ENCODE results near the gene PTH. TPM values are rescaled to one million over a fixed set of nuclear protein-coding genes. Genes with fewer than 3 reads are reported as not detected.

PTH gene
- polyA plus RNA-seq, 1 donor = not detected

DNA sequence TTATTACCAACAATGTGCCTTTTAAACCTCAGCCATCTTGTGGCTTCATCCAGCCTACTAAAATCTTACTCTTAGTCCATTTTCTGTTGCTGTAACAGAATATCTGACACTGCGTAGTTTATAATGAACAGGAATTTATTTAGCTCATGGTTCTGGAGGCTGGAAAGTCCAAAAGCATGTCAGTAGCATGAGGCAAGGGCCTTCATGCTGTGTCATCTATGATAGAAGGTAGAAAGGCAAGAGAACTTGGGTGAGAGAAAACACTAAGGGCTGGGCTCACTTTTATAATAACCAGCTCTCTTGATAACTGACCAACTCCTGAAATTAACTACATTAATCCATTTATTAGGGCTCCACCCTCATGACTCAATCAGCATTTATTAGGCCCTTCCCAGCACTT is 46.3 kb downstream of the PTH start:
- no peak for DNase-seq (ENCODE audit: low read depth)

DNA sequence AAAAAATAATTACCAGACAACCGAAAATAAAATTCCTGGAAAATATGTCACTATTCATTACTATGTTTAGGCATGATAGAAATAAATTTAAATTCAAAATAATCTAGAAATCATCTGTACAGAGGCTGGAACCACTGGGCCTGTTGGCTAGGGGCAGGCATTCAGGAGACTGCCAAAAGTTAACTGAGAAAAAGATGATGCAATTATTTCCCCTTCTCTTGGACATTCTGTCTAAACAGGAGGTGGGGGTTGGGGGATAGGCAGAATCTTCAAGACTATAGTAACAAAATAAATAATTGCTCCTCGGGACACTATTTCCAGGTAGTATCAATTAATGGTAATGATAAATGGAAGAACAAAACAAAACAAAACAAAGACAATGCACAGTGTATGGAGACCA is 46.9 kb downstream of the PTH start:
- peak; percentile 41 for DNase-seq (ENCODE audit: low read depth)

DNA sequence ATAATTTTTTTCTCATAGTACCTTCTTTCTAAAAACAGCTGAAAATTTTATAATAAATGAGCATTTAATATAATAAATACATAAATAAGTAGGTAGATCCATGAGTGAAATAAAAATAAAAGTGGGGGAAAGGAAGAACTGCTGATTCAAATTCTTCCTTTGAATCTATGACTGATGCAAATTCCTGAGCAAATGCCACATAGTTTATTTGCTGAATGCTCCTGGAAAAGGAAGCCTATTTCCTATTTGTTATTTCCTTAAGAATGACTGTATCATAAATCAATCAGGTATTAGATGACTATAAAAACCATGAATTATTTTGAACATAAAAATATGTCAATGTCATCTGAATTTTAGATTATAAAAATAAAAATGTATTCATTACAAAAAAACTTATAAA is 49.4 kb downstream of the PTH start:
- no peak for DNase-seq (ENCODE audit: low read depth)

DNA sequence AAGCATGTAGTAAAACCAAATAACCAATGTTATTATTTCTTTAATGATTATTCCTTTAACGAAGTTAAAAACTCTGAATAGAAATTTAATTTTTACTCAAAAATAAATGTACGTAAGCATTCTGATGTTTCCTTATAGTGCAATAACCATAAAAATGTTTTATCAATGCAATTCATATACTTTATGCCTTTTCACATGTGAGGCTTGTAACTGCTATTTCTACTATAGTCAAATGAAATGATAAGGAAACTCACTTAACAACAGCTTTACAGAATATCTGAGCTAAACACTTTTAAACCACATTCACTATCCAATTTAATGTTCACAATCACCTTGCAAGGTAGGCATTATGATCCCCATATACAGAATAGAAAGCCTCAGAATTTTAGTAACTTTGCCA is 50.2 kb downstream of the PTH start:
- DNase-seq (ENCODE audit: low read depth) = no peak

Other genes starting within 250 kb of the PTH start
- 12.1 TPM for gene BMAL1, start 218.2 kb downstream of the PTH start, polyA plus RNA-seq (ENCODE audit: insufficient read length)
- gene BTBD10, start 32.8 kb downstream of the PTH start, polyA plus RNA-seq (ENCODE audit: insufficient read length) = 23.0 TPM
- gene FAR1, start 172.7 kb upstream of the PTH start, polyA plus RNA-seq (ENCODE audit: insufficient read length) = 50.7 TPM

Measured in forelimb muscle (tissue), 1 donor.